Measurements from ENCODE around the gene CHCHD3.

DNA sequence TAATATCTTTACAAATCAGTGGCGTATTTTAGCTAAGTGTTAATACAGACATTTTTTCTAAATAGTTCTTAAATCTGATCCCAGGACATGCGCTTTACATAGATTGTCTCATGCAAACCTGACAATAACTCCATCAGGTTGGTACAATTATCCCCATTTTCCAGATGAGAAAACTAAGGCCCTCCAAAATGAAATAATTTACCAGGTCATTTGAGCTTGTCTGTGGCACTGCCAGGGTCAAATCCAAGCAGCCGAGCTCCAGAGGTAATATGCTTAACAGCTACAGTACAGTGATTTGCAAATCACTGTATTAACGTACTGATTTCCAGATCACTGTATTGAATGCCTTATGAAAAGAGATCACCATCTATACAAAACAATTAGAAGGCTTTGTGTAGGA is 223.1 kb downstream of the CHCHD3 start:
- TF ChIP-seq, protein P1, sequence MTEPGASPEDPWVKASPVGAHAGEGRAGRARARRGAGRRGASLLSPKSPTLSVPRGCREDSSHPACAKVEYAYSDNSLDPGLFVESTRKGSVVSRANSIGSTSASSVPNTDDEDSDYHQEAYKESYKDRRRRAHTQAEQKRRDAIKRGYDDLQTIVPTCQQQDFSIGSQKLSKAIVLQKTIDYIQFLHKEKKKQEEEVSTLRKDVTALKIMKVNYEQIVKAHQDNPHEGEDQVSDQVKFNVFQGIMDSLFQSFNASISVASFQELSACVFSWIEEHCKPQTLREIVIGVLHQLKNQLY (CRISPR knock-in tag; IDR thresholded peaks at IDR 0.05) = no peak
- TF ChIP-seq, protein P2, sequence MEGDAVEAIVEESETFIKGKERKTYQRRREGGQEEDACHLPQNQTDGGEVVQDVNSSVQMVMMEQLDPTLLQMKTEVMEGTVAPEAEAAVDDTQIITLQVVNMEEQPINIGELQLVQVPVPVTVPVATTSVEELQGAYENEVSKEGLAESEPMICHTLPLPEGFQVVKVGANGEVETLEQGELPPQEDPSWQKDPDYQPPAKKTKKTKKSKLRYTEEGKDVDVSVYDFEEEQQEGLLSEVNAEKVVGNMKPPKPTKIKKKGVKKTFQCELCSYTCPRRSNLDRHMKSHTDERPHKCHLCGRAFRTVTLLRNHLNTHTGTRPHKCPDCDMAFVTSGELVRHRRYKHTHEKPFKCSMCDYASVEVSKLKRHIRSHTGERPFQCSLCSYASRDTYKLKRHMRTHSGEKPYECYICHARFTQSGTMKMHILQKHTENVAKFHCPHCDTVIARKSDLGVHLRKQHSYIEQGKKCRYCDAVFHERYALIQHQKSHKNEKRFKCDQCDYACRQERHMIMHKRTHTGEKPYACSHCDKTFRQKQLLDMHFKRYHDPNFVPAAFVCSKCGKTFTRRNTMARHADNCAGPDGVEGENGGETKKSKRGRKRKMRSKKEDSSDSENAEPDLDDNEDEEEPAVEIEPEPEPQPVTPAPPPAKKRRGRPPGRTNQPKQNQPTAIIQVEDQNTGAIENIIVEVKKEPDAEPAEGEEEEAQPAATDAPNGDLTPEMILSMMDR (IDR thresholded peaks at IDR 0.05) = no peak
- TF ChIP-seq NFYB (CRISPR knock-in tag; conservative IDR thresholded peaks at IDR 0.05; ENCODE audit: low read depth) (no peak), ZBTB21 (CRISPR knock-in tag; IDR thresholded peaks at IDR 0.05; ENCODE audit: borderline replicate concordance) (no peak), TCF7 (CRISPR knock-in tag; IDR thresholded peaks at IDR 0.05; ENCODE audit: low read depth) (no peak), CREB1 (CRISPR knock-in tag; IDR thresholded peaks at IDR 0.05) (no peak)
- TF ChIP-seq, protein P3, sequence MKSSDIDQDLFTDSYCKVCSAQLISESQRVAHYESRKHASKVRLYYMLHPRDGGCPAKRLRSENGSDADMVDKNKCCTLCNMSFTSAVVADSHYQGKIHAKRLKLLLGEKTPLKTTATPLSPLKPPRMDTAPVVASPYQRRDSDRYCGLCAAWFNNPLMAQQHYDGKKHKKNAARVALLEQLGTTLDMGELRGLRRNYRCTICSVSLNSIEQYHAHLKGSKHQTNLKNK (CRISPR knock-in tag; IDR thresholded peaks at IDR 0.05) = no peak

Data from WTC11 (cell line).